D721Med (cell line): Measurements from ENCODE around the gene MMP11.

Experiments
- DNase-seq: peaks from one replicate; pipeline ENCODE4 v3.0.0; 2011; ENCODE audit warnings: low spot score; ENCODE audit not compliant: insufficient read length
- FAIRE-seq: peaks from 2 replicates; lab custom pipeline; 2011; peaks lifted over from hg19 to GRCh38; lab: Jason Lieb, UNC
- CTCF ChIP-seq: IDR thresholded peaks from 2 replicates; pipeline ENCODE4 v1.5.1; 2012; ENCODE audit warnings: mild to moderate bottlenecking, control low read depth; ENCODE audit not compliant: insufficient read depth; ENCODE audit errors: missing control alignments

MMP11 gene

GRCh38 chr22:23831781-23832180 is 59.1 kb downstream of the MMP11 start:
- no peak for FAIRE-seq
- no peak for DNase-seq

GRCh38 chr22:23832226-23833016 is 59.8 kb downstream of the MMP11 start:
- no peak for FAIRE-seq
- TF ChIP-seq CTCF = no peak

More at GRCh38 chr22:23831781-23832180, 59.1 kb downstream of the MMP11 start:
- no peak for TF ChIP-seq CTCF

GRCh38 chr22:23833017-23833751 is 60.5 kb downstream of the MMP11 start:
- FAIRE-seq = no peak
- no peak for DNase-seq
- no peak for TF ChIP-seq CTCF

More at GRCh38 chr22:23832226-23833016, 59.8 kb downstream of the MMP11 start:
- DNase-seq = no peak
